Tibial nerve (tissue), 3 donors: ENCODE results near the gene HRH2.

ENCODE experiments used
- CTCF ChIP-seq, 5 experiments: fragments of 200-600 bp in 3 of 5; fragments of 450-650 bp in 2 of 5; sonication (generic) in 3 of 5; IDR thresholded peaks; one replicate each; pipeline ENCODE4 v1.5.1; 2016 to 2019; ENCODE audit warnings: antibody characterized with exemption in 5 of 5, mild to moderate bottlenecking in 3 of 5, moderate library complexity in 2 of 5
- POLR2A ChIP-seq, 2 donors: fragments of 450-650 bp; IDR thresholded peaks; one replicate each; pipeline ENCODE4 v1.6.1; 2017; ENCODE audit warnings: antibody characterized with exemption in 2 of 2, mild to moderate bottlenecking in 2 of 2, moderate library complexity in 2 of 2

DNA sequence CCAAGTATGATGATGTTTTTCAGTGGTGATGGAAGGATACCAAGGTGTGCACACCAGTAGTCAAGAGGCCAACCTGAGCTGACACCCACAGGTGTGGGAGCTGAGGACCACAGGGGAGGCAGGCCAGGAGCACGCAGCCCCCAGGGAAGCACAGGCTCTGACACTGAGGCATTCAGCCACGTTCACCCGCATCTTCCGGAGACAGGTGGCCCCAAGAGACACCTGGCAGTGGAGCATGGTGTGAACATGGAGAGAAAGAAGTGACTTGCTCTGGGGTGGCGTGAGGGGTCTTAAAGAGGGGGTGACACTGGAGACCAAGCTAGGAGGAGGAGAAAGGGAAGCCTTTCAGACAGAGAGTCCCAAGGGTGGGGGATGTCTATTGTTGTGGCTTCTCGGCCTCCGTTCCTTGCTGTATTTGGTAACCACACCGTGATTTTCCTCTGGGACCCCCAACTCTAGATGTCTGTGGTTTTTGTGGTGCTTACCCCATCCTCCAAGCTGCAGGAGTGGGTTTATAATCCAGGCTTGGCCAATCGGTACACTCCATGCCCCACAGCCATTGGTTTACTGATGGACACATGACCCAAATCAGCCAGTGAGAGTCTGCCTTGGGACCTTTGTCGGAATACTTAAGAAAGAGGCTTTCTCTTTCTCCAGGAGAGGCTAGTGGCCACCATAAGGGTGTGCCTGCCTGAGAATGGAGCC, 84.6 kb downstream of the HRH2 start:
- TF ChIP-seq POLR2A (IDR thresholded peaks at IDR 0.05) (no peak), CTCF (IDR thresholded peaks at IDR 0.05) (no peak)
